HepG2 (cell line): ENCODE results near the gene CIAO2B. TPM values are rescaled to one million over a fixed set of nuclear protein-coding genes. Genes with fewer than 3 reads are reported as not detected.

Source experiments
- ETV6 ChIP-seq: sonication (generic); formaldehyde crosslinking; conservative IDR thresholded peaks from 2 replicates; pipeline ENCODE4 v1.4.0; 2020; ENCODE audit warnings: missing genetic modification reagents
- MAFK ChIP-seq, 2 experiments: IDR thresholded peaks in 1 of 2; conservative IDR thresholded peaks in 1 of 2; 2 replicates each; pipeline ENCODE4 v1.6.1; 2011; ENCODE audit warnings: improper control_type of control experiment in 2 of 2, low read length in 2 of 2
- MATR3 ChIP-seq: sonication (generic); formaldehyde crosslinking; IDR thresholded peaks from 2 replicates; pipeline ENCODE4 v1.4.0; 2020; ENCODE audit warnings: missing genetic modification reagents
- MZF1 ChIP-seq: sonication (generic); formaldehyde crosslinking; IDR thresholded peaks from 2 replicates; pipeline ENCODE4 v1.8.1; 2023; ENCODE audit warnings: mild to moderate bottlenecking, missing genetic modification reagents, borderline replicate concordance
- NFE2L1 ChIP-seq: sonication (generic); formaldehyde crosslinking; IDR thresholded peaks from 2 replicates; pipeline ENCODE4 v1.4.0; 2020; ENCODE audit warnings: missing genetic modification reagents, mild to moderate bottlenecking, borderline replicate concordance
- NFYB ChIP-seq: sonication (generic); formaldehyde crosslinking; IDR thresholded peaks from 2 replicates; pipeline ENCODE4 v1.4.0; 2020; ENCODE audit warnings: missing genetic modification reagents
- NR2F6 ChIP-seq, 2 experiments: IDR thresholded peaks; 2 replicates each; pipeline ENCODE4 v1.6.1; 2016; ENCODE audit warnings: antibody characterized with exemption in 1 of 2, mild to moderate bottlenecking in 1 of 2
- TAF1 ChIP-seq: sonication (generic); formaldehyde crosslinking; IDR thresholded peaks from 2 replicates; pipeline ENCODE4 v1.4.0; 2020; ENCODE audit warnings: missing genetic modification reagents
- TBX3 ChIP-seq: fragments of 450-650 bp; IDR thresholded peaks from 2 replicates; pipeline ENCODE4 v1.6.1; 2017; ENCODE audit warnings: antibody characterized with exemption, mild to moderate bottlenecking, inconsistent platforms, borderline replicate concordance
- TEAD2 ChIP-seq: sonication (generic); formaldehyde crosslinking; IDR thresholded peaks from 2 replicates; pipeline ENCODE4 v1.9.0; 2021; ENCODE audit warnings: missing genetic modification reagents
- ZKSCAN8 ChIP-seq: IDR thresholded peaks from 2 replicates; pipeline ENCODE4 v1.6.1; 2016; ENCODE audit warnings: borderline replicate concordance, missing genetic modification reagents, missing compliant biosample characterization
- ZNF430 ChIP-seq: sonication (generic); formaldehyde crosslinking; IDR thresholded peaks from 2 replicates; pipeline ENCODE4 v1.9.0; 2021; ENCODE audit warnings: mild to moderate bottlenecking, missing genetic modification reagents
- ZNF451 ChIP-seq: sonication (generic); formaldehyde crosslinking; IDR thresholded peaks from 2 replicates; pipeline ENCODE4 v1.5.0; 2020; ENCODE audit warnings: mild to moderate bottlenecking, missing genetic modification reagents
- ZSCAN9 ChIP-seq: IDR thresholded peaks from 2 replicates; pipeline ENCODE4 v1.6.1; 2016; ENCODE audit warnings: borderline replicate concordance
- polyA plus RNA-seq, 8 experiments: library from polyadenylated mRNA; depleted of rRNA in 3 of 8; stranded (reverse) in 7 of 8; unstranded in 1 of 8; fragments of >200 nt; fragmentation: Illumina TruSeq in 4 of 8; extraction: Trizol in 4 of 8; gene quantifications; 2 replicates each; pipeline versions ENCODE4 v1.2.1 to v1.2.3, GENCODE V29; 2011 to 2016; ENCODE audit warnings: low read depth in 4 of 8, missing spikeins in 1 of 8, mixed read lengths in 1 of 8; ENCODE audit not compliant: insufficient read depth in 1 of 8
- total RNA-seq, 5 experiments: library from RNA; depleted of rRNA; stranded (reverse); fragments of >200 nt; fragmentation: Illumina TruSeq; extraction: Trizol; gene quantifications; 2 replicates each; pipeline ENCODE4 v1.2.3, GENCODE V29; 2016; ENCODE audit warnings: low read depth in 1 of 5
- TF ChIP-seq, protein P1 (sequence below): sonication (generic); formaldehyde crosslinking; IDR thresholded peaks from 2 replicates; pipeline ENCODE4 v1.5.0; 2020; ENCODE audit warnings: missing genetic modification reagents
- TF ChIP-seq, protein P2 (sequence below): sonication (generic); formaldehyde crosslinking; IDR thresholded peaks from 2 replicates; pipeline ENCODE4 v1.4.0; 2020; ENCODE audit warnings: mild to moderate bottlenecking, low read depth, missing genetic modification reagents
- TF ChIP-seq, protein P3 (sequence below): IDR thresholded peaks from 2 replicates; pipeline ENCODE4 v1.6.1; 2016; ENCODE audit warnings: low read depth, missing genetic modification reagents, missing compliant biosample characterization
- TF ChIP-seq, protein P4 (sequence below): IDR thresholded peaks from 2 replicates; pipeline ENCODE4 v1.6.1; 2016; ENCODE audit warnings: low read depth
- TF ChIP-seq, protein P5 (sequence below): sonication (generic); formaldehyde crosslinking; IDR thresholded peaks from 2 replicates; pipeline ENCODE4 v1.5.1; 2020; ENCODE audit warnings: mild to moderate bottlenecking, missing genetic modification reagents, moderate library complexity

Gene CIAO2B
- total and polyA plus RNA-seq, 2 of the 13 experiments (the other 11 are each of a cell fraction or from before 2014, with no cell fraction given) = 157 to 293 TPM

DNA sequence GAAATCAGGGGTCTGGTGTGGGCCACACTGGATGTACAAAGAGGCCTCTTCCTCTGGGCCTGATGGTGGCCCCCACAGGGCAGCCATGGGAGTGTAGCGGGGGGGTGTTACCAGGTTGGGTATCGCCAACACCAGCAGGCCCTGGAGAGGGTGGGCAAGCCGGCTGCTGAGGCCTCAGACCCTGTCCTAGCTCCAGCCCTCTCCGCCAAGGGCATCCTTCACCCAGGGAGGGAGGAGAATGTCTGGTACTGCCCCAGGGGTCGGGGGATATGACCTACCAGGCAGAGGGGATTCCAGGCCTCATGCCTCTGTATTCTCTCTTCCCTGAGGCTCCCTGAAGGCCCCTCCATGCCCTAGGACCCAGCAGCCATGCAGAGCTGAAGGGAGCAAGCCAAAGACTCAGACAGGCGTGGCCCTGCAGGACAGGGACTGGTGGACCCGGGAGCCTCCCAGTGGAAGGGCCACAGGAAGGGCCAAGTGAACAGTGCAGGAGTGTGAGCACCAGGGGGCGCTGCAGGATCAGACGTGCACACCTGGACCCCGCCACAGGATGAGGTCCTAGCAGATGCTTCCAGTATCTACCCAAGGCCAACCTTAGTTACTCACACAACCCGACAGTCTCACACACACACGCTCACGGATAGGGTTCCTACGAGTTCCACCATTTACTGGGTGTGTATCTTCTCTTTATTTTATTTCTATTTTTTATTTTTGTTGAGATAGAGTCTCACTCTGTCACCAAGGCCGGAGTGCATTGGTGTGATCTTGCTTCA, 43.3 kb upstream of the CIAO2B start (continued):
- TF ChIP-seq NFE2L1 = no peak
- TF ChIP-seq MAFK (conservative IDR thresholded peaks at IDR 0.05 in 1 of 2, IDR thresholded peaks at IDR 0.05 in 1 of 2; ENCODE audit: low read length in 2 of 2) = no peak
- TF ChIP-seq, protein P1, sequence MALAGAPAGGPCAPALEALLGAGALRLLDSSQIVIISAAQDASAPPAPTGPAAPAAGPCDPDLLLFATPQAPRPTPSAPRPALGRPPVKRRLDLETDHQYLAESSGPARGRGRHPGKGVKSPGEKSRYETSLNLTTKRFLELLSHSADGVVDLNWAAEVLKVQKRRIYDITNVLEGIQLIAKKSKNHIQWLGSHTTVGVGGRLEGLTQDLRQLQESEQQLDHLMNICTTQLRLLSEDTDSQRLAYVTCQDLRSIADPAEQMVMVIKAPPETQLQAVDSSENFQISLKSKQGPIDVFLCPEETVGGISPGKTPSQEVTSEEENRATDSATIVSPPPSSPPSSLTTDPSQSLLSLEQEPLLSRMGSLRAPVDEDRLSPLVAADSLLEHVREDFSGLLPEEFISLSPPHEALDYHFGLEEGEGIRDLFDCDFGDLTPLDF (CRISPR knock-in tag) = no peak
- no peak for TF ChIP-seq NR2F6 (IDR thresholded peaks at IDR 0.05)
- peak; percentile 55; the same call in 1 of the 2 replicates for TF ChIP-seq NR2F6 (CRISPR knock-in tag; IDR thresholded peaks at IDR 0.05)
- no peak for TF ChIP-seq TAF1 (CRISPR knock-in tag)
- peak; percentile 77; the same call in 1 of the 2 replicates for TF ChIP-seq ZSCAN9 (CRISPR knock-in tag)
- TF ChIP-seq TBX3 = peak; percentile 35; the same call in 1 of the 2 replicates
- TF ChIP-seq ETV6 (CRISPR knock-in tag) = peak; percentile 45; the same call in 1 of the 2 replicates
- TF ChIP-seq, protein P2, sequence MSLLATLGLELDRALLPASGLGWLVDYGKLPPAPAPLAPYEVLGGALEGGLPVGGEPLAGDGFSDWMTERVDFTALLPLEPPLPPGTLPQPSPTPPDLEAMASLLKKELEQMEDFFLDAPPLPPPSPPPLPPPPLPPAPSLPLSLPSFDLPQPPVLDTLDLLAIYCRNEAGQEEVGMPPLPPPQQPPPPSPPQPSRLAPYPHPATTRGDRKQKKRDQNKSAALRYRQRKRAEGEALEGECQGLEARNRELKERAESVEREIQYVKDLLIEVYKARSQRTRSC (CRISPR knock-in tag) = 0 out of 2 replicates have a peak, but pooled peaks have one; percentile 82
- TF ChIP-seq MATR3 = no peak
- TF ChIP-seq MZF1 (CRISPR knock-in tag) = no peak
- 0 out of 2 replicates have a peak, but pooled peaks have one; percentile 69 for TF ChIP-seq ZNF430 (CRISPR knock-in tag)
- TF ChIP-seq, protein P3, sequence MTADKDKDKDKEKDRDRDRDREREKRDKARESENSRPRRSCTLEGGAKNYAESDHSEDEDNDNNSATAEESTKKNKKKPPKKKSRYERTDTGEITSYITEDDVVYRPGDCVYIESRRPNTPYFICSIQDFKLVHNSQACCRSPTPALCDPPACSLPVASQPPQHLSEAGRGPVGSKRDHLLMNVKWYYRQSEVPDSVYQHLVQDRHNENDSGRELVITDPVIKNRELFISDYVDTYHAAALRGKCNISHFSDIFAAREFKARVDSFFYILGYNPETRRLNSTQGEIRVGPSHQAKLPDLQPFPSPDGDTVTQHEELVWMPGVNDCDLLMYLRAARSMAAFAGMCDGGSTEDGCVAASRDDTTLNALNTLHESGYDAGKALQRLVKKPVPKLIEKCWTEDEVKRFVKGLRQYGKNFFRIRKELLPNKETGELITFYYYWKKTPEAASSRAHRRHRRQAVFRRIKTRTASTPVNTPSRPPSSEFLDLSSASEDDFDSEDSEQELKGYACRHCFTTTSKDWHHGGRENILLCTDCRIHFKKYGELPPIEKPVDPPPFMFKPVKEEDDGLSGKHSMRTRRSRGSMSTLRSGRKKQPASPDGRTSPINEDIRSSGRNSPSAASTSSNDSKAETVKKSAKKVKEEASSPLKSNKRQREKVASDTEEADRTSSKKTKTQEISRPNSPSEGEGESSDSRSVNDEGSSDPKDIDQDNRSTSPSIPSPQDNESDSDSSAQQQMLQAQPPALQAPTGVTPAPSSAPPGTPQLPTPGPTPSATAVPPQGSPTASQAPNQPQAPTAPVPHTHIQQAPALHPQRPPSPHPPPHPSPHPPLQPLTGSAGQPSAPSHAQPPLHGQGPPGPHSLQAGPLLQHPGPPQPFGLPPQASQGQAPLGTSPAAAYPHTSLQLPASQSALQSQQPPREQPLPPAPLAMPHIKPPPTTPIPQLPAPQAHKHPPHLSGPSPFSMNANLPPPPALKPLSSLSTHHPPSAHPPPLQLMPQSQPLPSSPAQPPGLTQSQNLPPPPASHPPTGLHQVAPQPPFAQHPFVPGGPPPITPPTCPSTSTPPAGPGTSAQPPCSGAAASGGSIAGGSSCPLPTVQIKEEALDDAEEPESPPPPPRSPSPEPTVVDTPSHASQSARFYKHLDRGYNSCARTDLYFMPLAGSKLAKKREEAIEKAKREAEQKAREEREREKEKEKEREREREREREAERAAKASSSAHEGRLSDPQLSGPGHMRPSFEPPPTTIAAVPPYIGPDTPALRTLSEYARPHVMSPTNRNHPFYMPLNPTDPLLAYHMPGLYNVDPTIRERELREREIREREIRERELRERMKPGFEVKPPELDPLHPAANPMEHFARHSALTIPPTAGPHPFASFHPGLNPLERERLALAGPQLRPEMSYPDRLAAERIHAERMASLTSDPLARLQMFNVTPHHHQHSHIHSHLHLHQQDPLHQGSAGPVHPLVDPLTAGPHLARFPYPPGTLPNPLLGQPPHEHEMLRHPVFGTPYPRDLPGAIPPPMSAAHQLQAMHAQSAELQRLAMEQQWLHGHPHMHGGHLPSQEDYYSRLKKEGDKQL = no peak
- TF ChIP-seq NFYB (CRISPR knock-in tag) = 0 out of 2 replicates have a peak, but pooled peaks have one; percentile 12
- peak; percentile 86; the same call in 1 of the 2 replicates for TF ChIP-seq ZKSCAN8 (CRISPR knock-in tag)
- TF ChIP-seq, protein P4, sequence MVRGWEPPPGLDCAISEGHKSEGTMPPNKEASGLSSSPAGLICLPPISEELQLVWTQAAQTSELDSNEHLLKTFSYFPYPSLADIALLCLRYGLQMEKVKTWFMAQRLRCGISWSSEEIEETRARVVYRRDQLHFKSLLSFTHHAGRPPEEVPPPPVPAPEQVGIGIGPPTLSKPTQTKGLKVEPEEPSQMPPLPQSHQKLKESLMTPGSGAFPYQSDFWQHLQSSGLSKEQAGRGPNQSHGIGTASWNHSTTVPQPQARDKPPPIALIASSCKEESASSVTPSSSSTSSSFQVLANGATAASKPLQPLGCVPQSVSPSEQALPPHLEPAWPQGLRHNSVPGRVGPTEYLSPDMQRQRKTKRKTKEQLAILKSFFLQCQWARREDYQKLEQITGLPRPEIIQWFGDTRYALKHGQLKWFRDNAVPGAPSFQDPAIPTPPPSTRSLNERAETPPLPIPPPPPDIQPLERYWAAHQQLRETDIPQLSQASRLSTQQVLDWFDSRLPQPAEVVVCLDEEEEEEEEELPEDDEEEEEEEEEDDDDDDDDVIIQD (CRISPR knock-in tag) = peak; percentile 60; the same call in 1 of the 2 replicates
- TF ChIP-seq ZNF451 (CRISPR knock-in tag) = no peak
- no peak for TF ChIP-seq TEAD2 (CRISPR knock-in tag)
- TF ChIP-seq, protein P5, sequence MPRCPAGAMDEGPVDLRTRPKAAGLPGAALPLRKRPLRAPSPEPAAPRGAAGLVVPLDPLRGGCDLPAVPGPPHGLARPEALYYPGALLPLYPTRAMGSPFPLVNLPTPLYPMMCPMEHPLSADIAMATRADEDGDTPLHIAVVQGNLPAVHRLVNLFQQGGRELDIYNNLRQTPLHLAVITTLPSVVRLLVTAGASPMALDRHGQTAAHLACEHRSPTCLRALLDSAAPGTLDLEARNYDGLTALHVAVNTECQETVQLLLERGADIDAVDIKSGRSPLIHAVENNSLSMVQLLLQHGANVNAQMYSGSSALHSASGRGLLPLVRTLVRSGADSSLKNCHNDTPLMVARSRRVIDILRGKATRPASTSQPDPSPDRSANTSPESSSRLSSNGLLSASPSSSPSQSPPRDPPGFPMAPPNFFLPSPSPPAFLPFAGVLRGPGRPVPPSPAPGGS (CRISPR knock-in tag) = peak; percentile 77
